IMR-90 (cell line): ENCODE data around the gene PRTFDC1.

Source experiments
- BHLHE40 ChIP-seq: fragments of 150-350 bp; IDR thresholded peaks from 2 replicates; pipeline ENCODE4 v1.6.1; 2016; ENCODE audit warnings: mild to moderate bottlenecking, low read depth, low read length
- CTCF ChIP-seq: conservative IDR thresholded peaks from 2 replicates; pipeline ENCODE4 v1.5.1; 2012; ENCODE audit warnings: mild to moderate bottlenecking, low read depth, low read length, improper control_type of control experiment
- MAFK ChIP-seq: IDR thresholded peaks from 2 replicates; pipeline ENCODE4 v1.6.1; 2012; ENCODE audit warnings: low read depth, low read length, improper control_type of control experiment
- MAZ ChIP-seq: IDR thresholded peaks from 2 replicates; pipeline ENCODE4 v1.6.1; 2012; ENCODE audit warnings: low read depth, mild to moderate bottlenecking, low read length, improper control_type of control experiment, moderate library complexity, borderline replicate concordance
- POLR2A ChIP-seq: IDR thresholded peaks from 2 replicates; pipeline ENCODE4 v1.6.1; 2012; ENCODE audit warnings: mild to moderate bottlenecking, low read depth, low read length
- RAD21 ChIP-seq: IDR thresholded peaks from 2 replicates; pipeline ENCODE4 v1.6.1; 2012; ENCODE audit warnings: low read length, improper control_type of control experiment
- RCOR1 ChIP-seq: IDR thresholded peaks from 2 replicates; pipeline ENCODE4 v1.6.1; 2012; ENCODE audit warnings: mild to moderate bottlenecking, low read length, improper control_type of control experiment; ENCODE audit not compliant: insufficient replicate concordance
- SMC3 ChIP-seq: fragments of 150-350 bp; IDR thresholded peaks from 2 replicates; pipeline ENCODE4 v1.6.1; 2016; ENCODE audit warnings: low read depth, mild to moderate bottlenecking, antibody characterized with exemption, low read length, moderate library complexity
- USF2 ChIP-seq: fragments of 150-350 bp; IDR thresholded peaks from 2 replicates; pipeline ENCODE4 v1.6.1; 2017; ENCODE audit warnings: mild to moderate bottlenecking, antibody characterized with exemption, low read length, low read depth

- TF ChIP-seq CTCF (no peak), MAZ (no peak), POLR2A (no peak), RAD21 (no peak), BHLHE40 (no peak), SMC3 (no peak), MAFK (no peak), RCOR1 (no peak), USF2 (no peak)
Observed at GRCh38 chr10:24962995-24963394, 10.6 kb upstream of the PRTFDC1 start.
